Cardiac fibroblast (primary cell): Measurements from ENCODE around the gene SCN2A.

Experiments used
- DNase-seq, 2 donors: peaks; one replicate each; pipeline versions ENCODE4 v3.0.0 to v3.0.0-alpha.2; 2010; ENCODE audit warnings: low read depth in 2 of 2
- H3K4me3 ChIP-seq, 2 donors: replicated peaks in 1 of 2; 1 replicate in 1 of 2; 2 replicates in 1 of 2; pipeline ENCODE4 v1.5.1; 2011; ENCODE audit warnings: low read depth in 2 of 2, low read length in 2 of 2, mild to moderate bottlenecking in 2 of 2, moderate library complexity in 1 of 2
- CTCF ChIP-seq: IDR thresholded peaks from one replicate; pipeline ENCODE4 v1.5.1; 2011; ENCODE audit warnings: low read depth, mild to moderate bottlenecking, low read length, inconsistent platforms

Gene SCN2A

GRCh38 chr2:165239230-165239629 is at the start of gene SCN2A:
TSS of gene SCN2A (plus strand) at chr2:165239414. CDS start at chr2:165295824, 56,410 bp downstream.
- TF ChIP-seq CTCF: peak; percentile 61
- peak; percentile 71 to 83 for DNase-seq
- no peak within 1 kb of the TSS for H3K4me3 ChIP-seq

GRCh38 chr2:165191096-165191728 is 48.0 kb upstream of the SCN2A start:
- TF ChIP-seq CTCF: no peak
- DNase-seq: no peak
- H3K4me3 ChIP-seq: no peak overlapping the region

GRCh38 chr2:165192729-165193128 is 46.5 kb upstream of the SCN2A start:
- no peak overlapping the region for H3K4me3 ChIP-seq
- no peak for TF ChIP-seq CTCF
- DNase-seq: no peak

- TF ChIP-seq CTCF: no peak
- no peak overlapping the region for H3K4me3 ChIP-seq
- DNase-seq: no peak
These were observed 45.9 kb upstream of the SCN2A start for GRCh38 chr2:165193178-165193777.

- no peak for TF ChIP-seq CTCF
- H3K4me3 ChIP-seq: no peak overlapping the region
- DNase-seq: no peak
These were observed 42.8 kb upstream of the SCN2A start for GRCh38 chr2:165196411-165196810.

GRCh38 chr2:165197346-165197745 is 41.9 kb upstream of the SCN2A start:
- no peak for TF ChIP-seq CTCF
- no peak for DNase-seq
- no peak overlapping the region for H3K4me3 ChIP-seq
